Lung microvascular endothelial cell (primary cell): ENCODE results near the gene HLA-DMB. TPM values are rescaled to one million over a fixed set of nuclear protein-coding genes. Genes with fewer than 3 reads are reported as not detected.
A peak's percentile ranks its signal among the peaks of the same experiment; 100 is the strongest.

Source experiments
- DNase-seq, 2 donors: peaks; one replicate each; pipeline versions ENCODE4 v3.0.0 to v3.0.0-alpha.2; 2010; ENCODE audit warnings: low read depth in 2 of 2
- total RNA-seq: library from RNA; depleted of rRNA; stranded (reverse); fragments of >200 nt; gene quantifications from 2 replicates; pipeline ENCODE4 v1.2.1, GENCODE V29; 2014

Gene HLA-DMB
- total RNA-seq, 1 donor from 2014 or later = not detected

GRCh38 chr6:32908897-32909296 is 31.9 kb downstream of the HLA-DMB start:
- DNase-seq = no peak

- DNase-seq = no peak
Observed at GRCh38 chr6:32906539-32906938, 34.3 kb downstream of the HLA-DMB start.

GRCh38 chr6:32905078-32905477 is 35.8 kb downstream of the HLA-DMB start:
- no peak for DNase-seq

- DNase-seq = no peak
Observed at GRCh38 chr6:32903952-32904351, 36.9 kb downstream of the HLA-DMB start.

GRCh38 chr6:32895006-32895345 is 45.9 kb downstream of the HLA-DMB start:
- no peak for DNase-seq

GRCh38 chr6:32894085-32895005 is 46.5 kb downstream of the HLA-DMB start:
- peak; percentile 92 to 93 for DNase-seq

- peak in 1 of 2 donors; percentile 8 for DNase-seq
Observed at GRCh38 chr6:32890831-32891230, 50.0 kb downstream of the HLA-DMB start.

GRCh38 chr6:32889533-32889932 is 51.3 kb downstream of the HLA-DMB start:
- DNase-seq = no peak

- DNase-seq = no peak
Observed at GRCh38 chr6:32888576-32888975, 52.3 kb downstream of the HLA-DMB start.

- DNase-seq = no peak
Observed at GRCh38 chr6:32887616-32888015, 53.2 kb downstream of the HLA-DMB start.

GRCh38 chr6:32886681-32887383 is 54.0 kb downstream of the HLA-DMB start:
- DNase-seq = peak in 1 of 2 donors; percentile 40

GRCh38 chr6:32885698-32886286 is 55.0 kb downstream of the HLA-DMB start:
- peak; percentile 77 to 85 for DNase-seq

Other genes starting within 250 kb of the HLA-DMB start
- gene HLA-DQA2, start 199.6 kb downstream of the HLA-DMB start, total RNA-seq = not detected in 2 replicates
- not detected in 2 replicates for gene HLA-DQB2, start 177.5 kb downstream of the HLA-DMB start, total RNA-seq
- 0.22 TPM in 1 of 2 replicates, not detected in the other for gene HLA-DOB, start 124.0 kb downstream of the HLA-DMB start, total RNA-seq
- gene TAP2, start 102.3 kb downstream of the HLA-DMB start, total RNA-seq = 15.0 and 30.4 TPM in 2 replicates
- 42.1 and 57.8 TPM in 2 replicates for gene PSMB8, start 97.0 kb downstream of the HLA-DMB start, total RNA-seq
- gene TAP1, start 87.3 kb downstream of the HLA-DMB start, total RNA-seq = 22.4 and 31.7 TPM in 2 replicates
- 20.5 and 24.8 TPM in 2 replicates for gene PSMB9, start 86.8 kb downstream of the HLA-DMB start, total RNA-seq
- gene HLA-DMA, start 12.1 kb upstream of the HLA-DMB start, total RNA-seq = 0.20 and 0.44 TPM in 2 replicates
- gene BRD2, start 27.6 kb upstream of the HLA-DMB start, total RNA-seq = 34.0 and 49.8 TPM in 2 replicates
- not detected in 2 replicates for gene HLA-DOA, start 68.6 kb upstream of the HLA-DMB start, total RNA-seq
- 3.0 and 10.5 TPM in 2 replicates for gene HLA-DPA1, start 132.6 kb upstream of the HLA-DMB start, total RNA-seq
- 7.3 and 12.2 TPM in 2 replicates for gene HLA-DPB1, start 135.0 kb upstream of the HLA-DMB start, total RNA-seq